Measurements from ENCODE around the gene THSD4. TPM values are rescaled to one million over a fixed set of nuclear protein-coding genes. Genes with fewer than 3 reads are reported as not detected.

The THSD4 gene
- total RNA-seq, 1 donor from 2014 or later, result 2.5 TPM

GRCh38 chr15:71362556-71362955 is 247.3 kb downstream of the THSD4 start:
- TF ChIP-seq CTCF (IDR thresholded peaks at IDR 0.05; ENCODE audit: insufficient read depth, low read depth, low read length), result no peak
- TF ChIP-seq EZH2 (IDR thresholded peaks at IDR 0.05; ENCODE audit: insufficient read depth, low read length), result no peak
- Histone ChIP-seq H3K27me3 (ENCODE audit: insufficient read depth, low read length) (no peaks in the 10 kb centered on the region), H3K4me2 (ENCODE audit: low read length) (no peak overlapping the region), H4K20me1 (ENCODE audit: insufficient read depth, low read length) (no peaks in the 10 kb centered on the region), H3K4me1 (ENCODE audit: insufficient read depth, low read length) (no peaks in the 10 kb centered on the region), H3K36me3 (ENCODE audit: insufficient read depth, low read length) (no peaks in the 10 kb centered on the region), H2AFZ (ENCODE audit: low read depth, low read length) (no peak overlapping the region), H3K27ac (ENCODE audit: low read depth, low read length) (no peak overlapping the region), H3K9ac (ENCODE audit: low read length) (no peak overlapping the region), H3K4me3 (ENCODE audit: insufficient read depth, low read depth, low read length) (no peak overlapping the region), H3K79me2 (ENCODE audit: insufficient read depth, low read length) (no peaks in the 10 kb centered on the region), H3K9me3 (ENCODE audit: insufficient read depth, low read depth, low read length) (no peaks in the 10 kb centered on the region)
- Mint-ChIP-seq H3K9me3 (ENCODE audit: unreplicated experiment) (peaks cover 3% of the 10 kb centered on the region), H3K4me3 (ENCODE audit: unreplicated experiment) (no peak overlapping the region), H3K27me3 (ENCODE audit: low read depth, unreplicated experiment) (no peaks in the 10 kb centered on the region), H3K27ac (ENCODE audit: unreplicated experiment) (no peak overlapping the region), H3K36me3 (ENCODE audit: low read depth, unreplicated experiment) (peaks cover 2% of the 10 kb centered on the region), H3K4me1 (ENCODE audit: low read depth, unreplicated experiment) (no peaks in the 10 kb centered on the region)
- FAIRE-seq (no peak), DNase-seq (ENCODE audit: low read depth) (no peak)

- Mint-ChIP-seq H3K27ac (ENCODE audit: unreplicated experiment) (no peak overlapping the region), H3K4me1 (ENCODE audit: low read depth, unreplicated experiment) (no peaks in the 10 kb centered on the region), H3K4me3 (ENCODE audit: unreplicated experiment) (no peak overlapping the region), H3K9me3 (ENCODE audit: unreplicated experiment) (peaks cover 3% of the 10 kb centered on the region), H3K27me3 (ENCODE audit: low read depth, unreplicated experiment) (no peaks in the 10 kb centered on the region), H3K36me3 (ENCODE audit: low read depth, unreplicated experiment) (peaks cover 2% of the 10 kb centered on the region)
- Histone ChIP-seq H3K4me3 (ENCODE audit: insufficient read depth, low read depth, low read length) (no peak overlapping the region), H3K79me2 (ENCODE audit: insufficient read depth, low read length) (no peaks in the 10 kb centered on the region), H3K27me3 (ENCODE audit: insufficient read depth, low read length) (no peaks in the 10 kb centered on the region), H3K9me3 (ENCODE audit: insufficient read depth, low read depth, low read length) (no peaks in the 10 kb centered on the region), H3K36me3 (ENCODE audit: insufficient read depth, low read length) (no peaks in the 10 kb centered on the region), H3K4me2 (ENCODE audit: low read length) (no peak overlapping the region), H3K9ac (ENCODE audit: low read length) (no peak overlapping the region), H2AFZ (ENCODE audit: low read depth, low read length) (no peak overlapping the region), H4K20me1 (ENCODE audit: insufficient read depth, low read length) (no peaks in the 10 kb centered on the region), H3K4me1 (ENCODE audit: insufficient read depth, low read length) (no peaks in the 10 kb centered on the region), H3K27ac (ENCODE audit: low read depth, low read length) (no peak overlapping the region)
- DNase-seq (ENCODE audit: low read depth), result no peak
- no peak for FAIRE-seq
- no peak for TF ChIP-seq EZH2 (IDR thresholded peaks at IDR 0.05; ENCODE audit: insufficient read depth, low read length)
- no peak for TF ChIP-seq CTCF (IDR thresholded peaks at IDR 0.05; ENCODE audit: insufficient read depth, low read depth, low read length)
Measured at GRCh38 chr15:71362987-71363968, 248.0 kb downstream of the THSD4 start.

GRCh38 chr15:71364117-71364584 is 248.9 kb downstream of the THSD4 start:
- no peak overlapping the region for H3K4me2 ChIP-seq (ENCODE audit: low read length)
- H3K9ac ChIP-seq (ENCODE audit: low read length), result no peak overlapping the region
- DNase-seq (ENCODE audit: low read depth) (no peak), FAIRE-seq (no peak)
- Mint-ChIP-seq H3K9me3 (ENCODE audit: unreplicated experiment) (peaks cover 3% of the 10 kb centered on the region), H3K4me3 (ENCODE audit: unreplicated experiment) (no peak overlapping the region), H3K4me1 (ENCODE audit: low read depth, unreplicated experiment) (no peaks in the 10 kb centered on the region), H3K27ac (ENCODE audit: unreplicated experiment) (peak overlapping the region; percentile 49), H3K27me3 (ENCODE audit: low read depth, unreplicated experiment) (no peaks in the 10 kb centered on the region), H3K36me3 (ENCODE audit: low read depth, unreplicated experiment) (peaks cover 2% of the 10 kb centered on the region)
- no peaks in the 10 kb centered on the region for H3K4me1 ChIP-seq (ENCODE audit: insufficient read depth, low read length)
- no peaks in the 10 kb centered on the region for H3K79me2 ChIP-seq (ENCODE audit: insufficient read depth, low read length)
- no peak for TF ChIP-seq CTCF (IDR thresholded peaks at IDR 0.05; ENCODE audit: insufficient read depth, low read depth, low read length)
- no peak for TF ChIP-seq EZH2 (IDR thresholded peaks at IDR 0.05; ENCODE audit: insufficient read depth, low read length)
- no peak overlapping the region for H3K27ac ChIP-seq (ENCODE audit: low read depth, low read length)
- H3K4me3 ChIP-seq (ENCODE audit: insufficient read depth, low read depth, low read length), result no peak overlapping the region
- no peaks in the 10 kb centered on the region for H3K27me3 ChIP-seq (ENCODE audit: insufficient read depth, low read length)
- H3K9me3 ChIP-seq (ENCODE audit: insufficient read depth, low read depth, low read length), result no peaks in the 10 kb centered on the region
- no peak overlapping the region for H2AFZ ChIP-seq (ENCODE audit: low read depth, low read length)
- H3K36me3 ChIP-seq (ENCODE audit: insufficient read depth, low read length), result no peaks in the 10 kb centered on the region
- H4K20me1 ChIP-seq (ENCODE audit: insufficient read depth, low read length), result no peaks in the 10 kb centered on the region
